Measurements from ENCODE around the gene ACSM2B. TPM values are rescaled to one million over a fixed set of nuclear protein-coding genes. Genes with fewer than 3 reads are reported as not detected.

The ACSM2B gene, protein sequence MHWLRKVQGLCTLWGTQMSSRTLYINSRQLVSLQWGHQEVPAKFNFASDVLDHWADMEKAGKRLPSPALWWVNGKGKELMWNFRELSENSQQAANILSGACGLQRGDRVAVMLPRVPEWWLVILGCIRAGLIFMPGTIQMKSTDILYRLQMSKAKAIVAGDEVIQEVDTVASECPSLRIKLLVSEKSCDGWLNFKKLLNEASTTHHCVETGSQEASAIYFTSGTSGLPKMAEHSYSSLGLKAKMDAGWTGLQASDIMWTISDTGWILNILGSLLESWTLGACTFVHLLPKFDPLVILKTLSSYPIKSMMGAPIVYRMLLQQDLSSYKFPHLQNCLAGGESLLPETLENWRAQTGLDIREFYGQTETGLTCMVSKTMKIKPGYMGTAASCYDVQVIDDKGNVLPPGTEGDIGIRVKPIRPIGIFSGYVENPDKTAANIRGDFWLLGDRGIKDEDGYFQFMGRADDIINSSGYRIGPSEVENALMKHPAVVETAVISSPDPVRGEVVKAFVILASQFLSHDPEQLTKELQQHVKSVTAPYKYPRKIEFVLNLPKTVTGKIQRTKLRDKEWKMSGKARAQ
- not detected in 2 replicates for total RNA-seq (2014; rRNA removed; shearing (Covaris generic))

DNA sequence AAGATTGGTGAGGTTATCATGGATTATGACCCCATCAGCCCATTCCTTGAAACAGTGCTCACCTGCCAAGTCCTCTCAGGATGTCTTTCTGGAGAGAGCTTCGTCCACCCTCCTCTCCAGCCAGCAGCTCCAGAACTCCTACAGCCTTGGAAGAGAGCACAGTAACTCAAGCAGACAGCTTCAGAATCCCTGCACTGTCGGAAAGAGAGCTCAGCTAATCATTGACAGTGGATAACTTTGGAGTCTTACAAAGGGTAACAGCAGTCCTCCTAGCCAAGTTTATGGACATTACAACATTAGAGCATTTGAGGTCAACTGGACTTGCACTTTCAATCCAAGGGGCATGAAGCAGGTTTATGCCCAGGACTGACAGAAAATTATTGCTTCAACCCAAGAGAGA, at the start of gene ACSM2B:
TSS of gene ACSM2B (minus strand) at position 223 of the 400 bp plus-strand sequence. CDS start 11,522 bp downstream, outside the sequence.

Small RNA genes within 50 kb of the gene (small RNA-seq; reads per million reads assigned to genes)
- gene AC141273.3 = not detected

Other genes starting within 250 kb of the ACSM2B start
- gene GP2, start 248.9 kb downstream of the ACSM2B start, total RNA-seq (2014; rRNA removed; shearing (Covaris generic)) = not detected in 2 replicates
- gene UMOD, start 223.7 kb downstream of the ACSM2B start, total RNA-seq (2014; rRNA removed; shearing (Covaris generic)) = not detected in 2 replicates
- not detected in 2 replicates for gene PDILT, start 171.6 kb downstream of the ACSM2B start, total RNA-seq (2014; rRNA removed; shearing (Covaris generic))
- 0.34 and 0.40 TPM in 2 replicates for gene ACSM5, start 166.8 kb downstream of the ACSM2B start, total RNA-seq (2014; rRNA removed; shearing (Covaris generic))
- not detected in 2 replicates for gene ACSM2A, start 124.8 kb downstream of the ACSM2B start, total RNA-seq (2014; rRNA removed; shearing (Covaris generic))
- not detected in 2 replicates for gene ACSM1, start 121.3 kb upstream of the ACSM2B start, total RNA-seq (2014; rRNA removed; shearing (Covaris generic))
- gene THUMPD1, start 165.5 kb upstream of the ACSM2B start, total RNA-seq (2014; rRNA removed; shearing (Covaris generic)) = 53.8 and 57.1 TPM in 2 replicates
- 0.41 and 1.9 TPM in 2 replicates for gene ACSM3, start 187.6 kb upstream of the ACSM2B start, total RNA-seq (2014; rRNA removed; shearing (Covaris generic))
- 27.9 and 33.6 TPM in 2 replicates for gene ERI2, start 230.1 kb upstream of the ACSM2B start, total RNA-seq (2014; rRNA removed; shearing (Covaris generic))
- gene REXO5, start 230.2 kb upstream of the ACSM2B start, total RNA-seq (2014; rRNA removed; shearing (Covaris generic)) = 13.7 and 15.8 TPM in 2 replicates